ENCODE data around the gene PLEK. TPM values are rescaled to one million over a fixed set of nuclear protein-coding genes. Genes with fewer than 3 reads are reported as not detected.
A peak's percentile ranks its signal among the peaks of the same experiment; 100 is the strongest.

The PLEK gene
- total RNA-seq, 1 donor from 2014 or later, result not detected

- H3K27me3 Mint-ChIP-seq (ENCODE audit: unreplicated experiment), result peaks cover 2% of the 10 kb centered on the region
- no peak overlapping the region for H3K4me3 Mint-ChIP-seq (ENCODE audit: unreplicated experiment)
- no peaks in the 10 kb centered on the region for H3K36me3 Mint-ChIP-seq (ENCODE audit: low read depth, unreplicated experiment)
- no peak for DNase-seq (ENCODE audit: low spot score)
- H3K4me1 Mint-ChIP-seq (ENCODE audit: unreplicated experiment), result peaks cover 4% of the 10 kb centered on the region
- no peaks in the 10 kb centered on the region for H3K9me3 Mint-ChIP-seq (ENCODE audit: unreplicated experiment)
- H3K27ac Mint-ChIP-seq (ENCODE audit: unreplicated experiment), result peak overlapping the region; percentile 4
- no peak for TF ChIP-seq CTCF (IDR thresholded peaks at IDR 0.05; ENCODE audit: unreplicated experiment)
These were observed 47.2 kb downstream of the PLEK start for GRCh38 chr2:68412127-68412819.

- H3K36me3 Mint-ChIP-seq (ENCODE audit: low read depth, unreplicated experiment), result no peaks in the 10 kb centered on the region
- H3K27ac Mint-ChIP-seq (ENCODE audit: unreplicated experiment), result no peak overlapping the region
- H3K27me3 Mint-ChIP-seq (ENCODE audit: unreplicated experiment), result peaks cover 2% of the 10 kb centered on the region
- H3K9me3 Mint-ChIP-seq (ENCODE audit: unreplicated experiment), result no peaks in the 10 kb centered on the region
- peaks cover 4% of the 10 kb centered on the region for H3K4me1 Mint-ChIP-seq (ENCODE audit: unreplicated experiment)
- TF ChIP-seq CTCF (IDR thresholded peaks at IDR 0.05; ENCODE audit: unreplicated experiment), result no peak
- H3K4me3 Mint-ChIP-seq (ENCODE audit: unreplicated experiment), result no peak overlapping the region
- DNase-seq (ENCODE audit: low spot score), result no peak
These were observed 48.4 kb downstream of the PLEK start for GRCh38 chr2:68413466-68413865.

- Mint-ChIP-seq H3K9me3 (ENCODE audit: unreplicated experiment) (no peaks in the 10 kb centered on the region), H3K36me3 (ENCODE audit: low read depth, unreplicated experiment) (no peaks in the 10 kb centered on the region), H3K27ac (ENCODE audit: unreplicated experiment) (peak overlapping the region; percentile 86), H3K4me1 (ENCODE audit: unreplicated experiment) (peaks cover 4% of the 10 kb centered on the region), H3K27me3 (ENCODE audit: unreplicated experiment) (peaks cover 2% of the 10 kb centered on the region), H3K4me3 (ENCODE audit: unreplicated experiment) (no peak overlapping the region)
- DNase-seq (ENCODE audit: low spot score), result no peak
- no peak for TF ChIP-seq CTCF (IDR thresholded peaks at IDR 0.05; ENCODE audit: unreplicated experiment)
These were observed 49.4 kb downstream of the PLEK start for GRCh38 chr2:68414452-68414851.

GRCh38 chr2:68414876-68415275, 49.8 kb downstream of the PLEK start:
- H3K4me1 Mint-ChIP-seq (ENCODE audit: unreplicated experiment), result peaks cover 4% of the 10 kb centered on the region
- TF ChIP-seq CTCF (IDR thresholded peaks at IDR 0.05; ENCODE audit: unreplicated experiment), result no peak
- peak; percentile 32 for DNase-seq (ENCODE audit: low spot score)
- peaks cover 2% of the 10 kb centered on the region for H3K27me3 Mint-ChIP-seq (ENCODE audit: unreplicated experiment)
- H3K27ac Mint-ChIP-seq (ENCODE audit: unreplicated experiment), result peak overlapping the region; percentile 90
- no peak overlapping the region for H3K4me3 Mint-ChIP-seq (ENCODE audit: unreplicated experiment)
- no peaks in the 10 kb centered on the region for H3K36me3 Mint-ChIP-seq (ENCODE audit: low read depth, unreplicated experiment)
- H3K9me3 Mint-ChIP-seq (ENCODE audit: unreplicated experiment), result no peaks in the 10 kb centered on the region

- Mint-ChIP-seq H3K4me3 (ENCODE audit: unreplicated experiment) (no peak overlapping the region), H3K9me3 (ENCODE audit: unreplicated experiment) (no peaks in the 10 kb centered on the region), H3K27me3 (ENCODE audit: unreplicated experiment) (peaks cover 2% of the 10 kb centered on the region), H3K27ac (ENCODE audit: unreplicated experiment) (peak overlapping the region; percentile 90), H3K36me3 (ENCODE audit: low read depth, unreplicated experiment) (no peaks in the 10 kb centered on the region), H3K4me1 (ENCODE audit: unreplicated experiment) (peaks cover 4% of the 10 kb centered on the region)
- TF ChIP-seq CTCF (IDR thresholded peaks at IDR 0.05; ENCODE audit: unreplicated experiment), result no peak
- DNase-seq (ENCODE audit: low spot score), result no peak
These were observed 50.4 kb downstream of the PLEK start for GRCh38 chr2:68415521-68415920.

Measured in endothelial cell (in vitro differentiated cells).